HG03378 (cell line): ENCODE data around the gene HPRT1.
"Not testable (repeated sequence)": the region's sequence is repeated elsewhere in the genome, so short reads cannot be mapped to it uniquely, and the experiment has no call there.

ENCODE experiments used
- ATAC-seq: cut with Tn5 transposase; IDR thresholded peaks from one replicate; pipeline ENCODE4 v1.9.1; 2021; ENCODE audit warnings: mild to moderate bottlenecking, moderate library complexity; ENCODE audit not compliant: unreplicated experiment

The HPRT1 gene, protein sequence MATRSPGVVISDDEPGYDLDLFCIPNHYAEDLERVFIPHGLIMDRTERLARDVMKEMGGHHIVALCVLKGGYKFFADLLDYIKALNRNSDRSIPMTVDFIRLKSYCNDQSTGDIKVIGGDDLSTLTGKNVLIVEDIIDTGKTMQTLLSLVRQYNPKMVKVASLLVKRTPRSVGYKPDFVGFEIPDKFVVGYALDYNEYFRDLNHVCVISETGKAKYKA

DNA sequence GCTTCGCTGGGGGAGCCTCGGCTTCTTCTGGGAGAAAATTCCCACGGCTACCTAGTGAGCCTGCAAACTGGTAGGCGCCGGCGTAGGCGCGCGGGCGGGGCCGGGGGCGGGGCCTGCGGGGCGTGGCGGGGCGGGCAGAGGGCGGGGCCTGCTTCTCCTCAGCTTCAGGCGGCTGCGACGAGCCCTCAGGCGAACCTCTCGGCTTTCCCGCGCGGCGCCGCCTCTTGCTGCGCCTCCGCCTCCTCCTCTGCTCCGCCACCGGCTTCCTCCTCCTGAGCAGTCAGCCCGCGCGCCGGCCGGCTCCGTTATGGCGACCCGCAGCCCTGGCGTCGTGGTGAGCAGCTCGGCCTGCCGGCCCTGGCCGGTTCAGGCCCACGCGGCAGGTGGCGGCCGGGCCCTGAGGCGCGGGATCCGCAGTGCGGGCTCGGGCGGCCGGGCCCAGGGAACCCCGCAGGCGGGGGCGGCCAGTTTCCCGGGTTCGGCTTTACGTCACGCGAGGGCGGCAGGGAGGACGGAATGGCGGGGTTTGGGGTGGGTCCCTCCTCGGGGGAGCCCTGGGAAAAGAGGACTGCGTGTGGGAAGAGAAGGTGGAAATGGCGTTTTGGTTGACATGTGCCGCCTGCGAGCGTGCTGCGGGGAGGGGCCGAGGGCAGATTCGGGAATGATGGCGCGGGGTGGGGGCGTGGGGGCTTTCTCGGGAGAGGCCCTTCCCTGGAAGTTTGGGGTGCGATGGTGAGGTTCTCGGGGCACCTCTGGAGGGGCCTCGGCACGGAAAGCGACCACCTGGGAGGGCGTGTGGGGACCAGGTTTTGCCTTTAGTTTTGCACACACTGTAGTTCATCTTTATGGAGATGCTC is at the start of gene HPRT1:
TSS of gene HPRT1 (plus strand) at position 161 of the 857 bp plus-strand sequence. CDS start at position 308, 147 bp downstream.
- ATAC-seq = peak; percentile 65

DNA sequence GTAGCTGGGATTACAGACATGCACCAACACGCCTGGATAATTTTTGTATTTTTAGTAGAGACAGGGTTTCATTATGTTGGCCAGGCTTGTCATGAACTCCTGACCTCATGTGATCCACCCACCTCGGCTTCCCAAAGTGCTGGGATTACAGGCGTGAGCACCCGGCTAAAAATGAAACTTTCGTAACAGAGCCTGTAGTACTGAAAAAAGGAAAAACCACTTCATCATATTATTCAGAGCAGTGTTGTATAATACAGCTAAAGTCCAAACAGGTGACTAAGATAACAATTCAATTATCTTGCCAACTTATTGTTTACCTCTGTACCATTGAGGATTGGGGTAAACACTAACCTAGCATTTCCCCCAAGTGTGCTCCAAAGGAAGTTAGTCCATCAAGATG is 43.9 kb upstream of the HPRT1 start:
- ATAC-seq = no peak

DNA sequence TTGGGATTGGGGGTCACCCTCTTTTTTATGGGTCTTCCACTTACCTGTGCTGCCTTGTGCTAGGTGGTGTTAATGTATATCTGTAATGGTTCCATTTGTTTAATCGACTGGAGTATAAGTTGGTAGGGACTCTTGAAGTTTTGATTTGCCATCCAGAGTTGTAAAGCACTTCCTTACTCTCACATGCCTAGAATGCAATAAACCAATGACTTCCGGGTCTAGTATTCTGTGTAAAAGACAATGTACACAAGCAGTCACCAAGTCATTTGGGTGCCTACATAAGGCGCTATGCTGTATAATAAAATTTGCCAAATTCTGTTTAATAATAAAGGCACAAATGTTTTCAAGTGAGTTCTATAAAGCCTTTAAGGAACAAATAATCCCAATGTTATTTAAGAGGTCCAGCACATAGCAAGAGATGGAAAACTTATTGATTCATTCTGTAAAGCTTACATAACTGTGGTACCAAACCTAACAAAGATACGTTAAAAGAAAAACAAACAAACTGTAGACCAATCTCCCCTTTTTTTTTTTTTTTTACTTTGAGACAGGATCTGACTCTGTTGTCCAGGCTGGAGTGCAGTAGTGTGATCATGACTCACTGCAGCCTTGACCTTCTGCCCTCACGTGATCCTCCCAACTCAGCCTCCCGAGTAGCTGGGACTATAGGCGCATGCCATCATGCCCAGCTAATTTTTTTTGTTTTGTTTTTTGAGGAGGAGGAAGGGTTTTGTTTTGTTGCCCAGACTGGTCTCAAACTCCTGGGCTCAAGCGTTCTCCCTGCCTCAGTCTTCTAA is 41.5 kb upstream of the HPRT1 start:
- ATAC-seq = no peak

DNA sequence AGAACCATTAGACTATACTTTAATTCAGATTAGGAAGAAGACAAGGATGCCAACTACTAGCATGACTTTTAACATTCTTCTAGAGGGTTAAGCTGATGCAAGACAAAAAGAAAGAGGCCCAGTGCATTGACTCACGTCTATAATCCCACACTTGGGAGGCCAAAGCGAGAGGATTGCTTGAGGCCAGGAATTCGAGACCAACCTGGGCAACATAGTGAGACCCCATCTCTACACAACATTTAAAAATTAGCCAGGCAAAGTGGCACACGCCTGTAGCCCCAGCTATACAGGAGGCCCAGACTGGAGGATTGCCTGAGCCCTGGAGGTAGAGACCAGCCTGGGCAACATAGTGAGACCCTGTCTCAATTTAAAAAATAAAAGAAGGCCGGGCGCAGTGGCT is 40.2 kb upstream of the HPRT1 start:
- no peak for ATAC-seq

DNA sequence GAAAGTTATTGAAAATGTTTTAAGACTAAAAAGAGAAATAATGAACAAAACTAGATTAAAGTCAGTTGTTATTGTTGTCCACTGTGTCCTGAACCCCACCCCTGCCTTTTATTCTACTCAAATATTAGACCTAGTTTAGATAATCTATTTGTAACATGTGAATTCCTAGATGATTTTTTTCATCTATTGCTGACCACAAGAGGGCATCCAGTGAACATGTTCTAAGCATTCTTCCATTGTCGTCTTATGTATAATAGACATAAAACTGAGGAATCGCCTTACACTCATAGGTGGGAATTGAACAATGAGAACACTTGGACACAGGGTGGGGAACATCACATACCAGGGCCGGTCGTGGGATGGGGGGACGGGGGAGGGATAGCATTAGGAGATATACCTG is 36.4 kb upstream of the HPRT1 start:
- ATAC-seq = no peak

DNA sequence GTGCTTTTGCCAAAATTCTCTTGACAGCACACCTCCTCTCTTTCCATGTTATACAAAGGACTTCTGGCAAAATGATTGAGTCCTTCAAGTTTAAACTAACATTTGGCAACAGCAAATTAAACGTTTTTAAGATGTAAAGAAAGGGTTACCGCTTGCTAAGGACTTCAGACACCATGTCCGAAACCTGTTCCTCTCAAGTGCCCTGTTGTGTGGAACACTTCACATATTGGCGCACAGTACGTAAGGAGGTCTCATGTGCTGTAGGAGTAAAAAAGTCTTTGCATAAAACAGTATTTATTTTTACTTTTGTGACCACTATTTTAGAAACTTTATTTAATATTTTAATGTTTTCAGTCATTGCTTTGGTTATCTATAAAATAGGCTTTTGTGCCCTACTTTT is 33.7 kb upstream of the HPRT1 start:
- no peak for ATAC-seq

DNA sequence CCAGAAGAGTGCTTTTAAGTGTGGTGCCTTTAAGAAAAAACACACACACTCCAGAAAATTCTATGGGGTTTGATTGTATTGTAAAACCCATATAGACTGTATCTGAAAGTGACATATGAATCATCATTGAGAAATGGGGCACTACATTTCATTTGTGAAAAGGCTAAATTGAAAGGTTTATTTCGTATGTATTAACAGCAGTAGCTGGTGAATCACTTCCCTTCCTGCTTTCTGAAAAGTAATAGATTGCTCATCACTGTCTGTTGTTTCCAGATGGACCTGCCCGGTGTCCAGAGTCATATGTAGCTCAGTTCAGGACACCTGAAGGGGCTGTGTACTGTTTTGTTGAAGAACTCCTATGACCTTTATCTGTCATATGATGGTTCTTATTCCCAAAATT is 28.1 kb upstream of the HPRT1 start:
- no peak for ATAC-seq

DNA sequence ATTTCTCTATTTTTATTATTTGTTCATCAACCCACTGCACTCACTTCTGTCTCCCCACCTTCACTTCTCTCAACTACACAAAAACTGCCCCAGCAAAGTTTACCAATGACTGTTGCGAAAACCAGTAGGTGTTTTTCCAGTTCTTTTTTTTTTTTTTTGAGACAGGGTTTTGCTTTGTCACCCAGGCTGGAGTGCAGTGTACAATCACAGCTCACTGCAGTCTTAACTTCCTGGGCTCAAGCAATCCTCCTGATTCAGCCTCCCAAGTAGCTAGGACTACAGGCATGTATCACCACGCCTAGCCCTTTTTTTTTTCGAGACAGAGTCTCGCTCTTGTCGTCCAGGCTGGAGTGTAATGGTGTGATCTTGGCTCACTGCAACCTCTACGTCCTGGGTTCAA is 24.1 kb upstream of the HPRT1 start:
- ATAC-seq = no peak

DNA sequence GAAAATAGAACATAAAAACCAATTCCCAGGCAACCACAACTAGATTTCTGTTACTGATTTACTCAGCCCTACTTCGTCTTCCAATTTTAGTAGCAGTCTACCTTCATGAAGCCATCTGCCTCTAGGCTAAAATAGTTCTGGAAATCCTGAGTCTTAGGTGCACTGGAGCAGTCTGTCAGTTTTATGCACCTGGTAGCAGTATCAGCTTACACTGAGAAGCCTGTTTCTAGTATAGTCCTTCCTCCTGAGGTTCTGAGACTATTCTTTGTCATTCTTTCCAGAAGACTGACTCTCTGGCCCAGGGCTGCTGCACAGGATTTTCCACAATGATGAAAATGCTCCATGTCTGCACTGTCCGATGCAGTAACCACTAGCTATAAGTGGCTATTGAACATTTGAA is 16.9 kb upstream of the HPRT1 start:
- no peak for ATAC-seq

DNA sequence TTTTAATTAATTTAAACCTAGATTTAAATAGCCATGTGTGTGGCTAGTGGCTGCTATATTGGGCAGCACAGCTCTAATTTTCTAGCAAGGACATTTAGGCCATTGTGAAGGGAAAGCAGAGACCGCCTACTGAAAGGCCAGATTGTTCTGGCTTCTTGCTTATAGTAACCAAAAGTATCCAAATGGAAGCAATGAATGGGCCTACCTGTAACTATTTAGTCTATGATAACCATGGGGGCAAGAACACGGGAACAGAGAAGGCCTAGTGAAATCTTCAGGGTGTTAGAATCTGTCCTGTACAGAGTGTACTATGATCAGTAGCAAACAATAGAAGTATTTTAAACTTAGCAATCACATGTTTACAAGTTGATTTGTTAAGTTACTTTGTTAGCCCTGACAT is 16.5 kb upstream of the HPRT1 start:
- no peak for ATAC-seq

DNA sequence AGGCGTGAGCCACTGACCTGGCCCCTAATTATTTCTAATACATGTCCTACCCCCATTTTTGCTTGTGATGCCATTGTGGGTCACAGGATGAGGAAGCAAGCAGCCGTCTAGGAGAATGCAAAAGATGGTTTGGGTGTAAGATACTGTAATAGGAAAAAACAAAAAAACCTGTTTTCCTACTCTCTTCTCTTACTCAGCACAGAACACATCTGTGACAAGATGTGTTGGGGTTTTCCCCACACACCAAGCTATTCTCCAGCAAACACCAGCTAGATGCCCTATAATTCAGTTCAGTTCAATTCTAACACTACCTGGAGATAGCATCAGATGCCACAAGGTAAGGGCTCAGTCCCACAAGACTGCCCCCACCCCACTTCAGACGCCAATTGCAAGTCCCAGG is 15.3 kb upstream of the HPRT1 start:
- no peak for ATAC-seq

DNA sequence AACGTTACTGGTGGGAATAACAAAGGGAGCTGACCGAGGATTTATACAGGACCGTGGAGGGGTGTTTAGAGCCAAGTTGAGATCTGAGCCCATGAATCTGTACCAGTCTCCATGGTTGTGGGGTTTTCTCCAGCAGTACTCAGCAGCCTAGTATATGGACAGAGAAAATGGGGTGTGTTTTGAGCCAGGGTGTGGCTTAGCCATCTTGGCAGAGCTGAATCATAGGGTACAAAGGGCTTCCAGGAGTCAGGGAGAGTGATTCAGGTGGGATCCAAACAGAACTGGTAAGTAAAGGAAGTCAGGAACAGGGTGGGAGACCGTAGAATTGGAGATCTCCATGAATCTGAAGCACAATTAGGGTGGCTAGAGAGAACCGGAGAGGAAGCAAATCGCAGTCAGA is 7.4 kb upstream of the HPRT1 start:
- no peak for ATAC-seq

DNA sequence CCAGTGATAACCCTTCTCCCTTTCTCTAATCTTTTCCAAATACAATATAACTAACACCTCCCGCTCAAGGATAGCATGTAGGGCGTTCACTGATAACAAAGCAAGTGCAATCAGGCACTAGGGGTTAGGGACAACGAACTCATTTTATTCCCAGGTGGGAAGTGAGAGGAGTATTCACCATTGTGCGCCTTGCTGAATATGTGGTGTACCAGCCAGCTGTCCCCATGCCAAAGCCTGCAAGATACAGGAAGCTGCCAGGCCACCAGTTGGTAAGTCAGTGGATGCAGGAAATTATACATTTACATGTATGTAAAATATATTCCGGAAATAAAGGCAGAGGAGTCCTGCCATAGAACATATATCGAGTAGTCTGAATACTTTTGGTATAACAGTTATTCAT is 6.3 kb upstream of the HPRT1 start:
- no peak for ATAC-seq

DNA sequence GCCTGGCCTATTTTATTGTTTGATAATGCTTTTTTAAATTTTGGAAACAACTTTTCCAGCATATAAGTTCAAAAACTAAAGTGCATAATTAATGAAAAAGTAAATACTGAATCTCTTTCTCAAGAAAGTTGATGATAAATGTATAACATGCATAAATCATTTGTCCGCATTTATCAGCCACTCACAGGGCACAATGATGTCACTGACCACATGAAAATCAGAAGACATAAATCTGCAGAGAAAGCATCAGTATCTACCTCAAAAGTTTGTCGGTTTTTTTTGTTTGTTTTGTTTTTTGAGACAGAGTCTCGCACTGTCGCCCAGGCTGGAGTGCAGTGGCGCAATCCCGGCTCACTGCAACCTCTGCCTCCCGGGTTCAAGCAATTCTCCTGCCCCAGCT is 5.5 kb upstream of the HPRT1 start:
- no peak for ATAC-seq

DNA sequence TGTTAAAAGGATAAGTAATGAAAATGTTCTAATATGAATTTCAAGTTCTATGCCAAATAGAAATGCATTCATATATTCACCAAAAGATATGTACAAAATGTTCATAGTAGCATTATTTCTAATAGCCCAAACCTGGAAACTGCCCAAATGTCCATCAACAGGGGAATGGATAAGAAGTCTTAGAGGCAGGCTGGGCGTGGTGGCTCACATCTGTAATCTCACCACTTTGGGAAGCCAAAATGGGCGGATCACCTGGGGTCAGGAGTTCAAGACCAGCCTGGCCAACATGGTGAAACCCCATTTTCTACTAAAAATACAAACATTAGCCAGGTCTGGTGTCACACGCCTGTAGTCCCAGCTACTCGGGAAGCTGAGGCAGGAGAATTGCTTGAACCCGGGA is 2.3 kb upstream of the HPRT1 start:
- ATAC-seq = no peak

DNA sequence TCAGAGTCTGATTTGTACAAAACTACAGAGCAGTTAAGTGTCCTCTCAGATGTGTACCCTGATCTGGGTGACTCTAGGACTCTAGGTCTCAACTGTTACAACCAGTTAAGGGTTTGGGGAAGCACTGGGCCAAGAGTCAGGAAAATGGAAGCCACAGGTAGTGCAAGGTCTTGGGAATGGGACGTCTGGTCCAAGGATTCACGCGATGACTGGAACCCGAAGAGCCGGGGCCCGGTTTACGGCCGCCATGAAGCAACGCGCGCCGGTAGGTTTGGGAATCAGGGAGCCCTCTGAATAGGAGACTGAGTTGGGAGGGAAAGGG is 321 bp upstream of the HPRT1 start:
- ATAC-seq = peak; percentile 7

DNA sequence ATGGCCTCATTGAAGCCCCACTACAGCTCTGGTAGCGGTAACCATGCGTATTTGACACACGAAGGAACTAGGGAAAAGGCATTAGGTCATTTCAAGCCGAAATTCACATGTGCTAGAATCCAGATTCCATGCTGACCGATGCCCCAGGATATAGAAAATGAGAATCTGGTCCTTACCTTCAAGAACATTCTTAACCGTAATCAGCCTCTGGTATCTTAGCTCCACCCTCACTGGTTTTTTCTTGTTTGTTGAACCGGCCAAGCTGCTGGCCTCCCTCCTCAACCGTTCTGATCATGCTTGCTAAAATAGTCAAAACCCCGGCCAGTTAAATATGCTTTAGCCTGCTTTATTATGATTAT is 876 bp downstream of the HPRT1 start:
- ATAC-seq = no peak

DNA sequence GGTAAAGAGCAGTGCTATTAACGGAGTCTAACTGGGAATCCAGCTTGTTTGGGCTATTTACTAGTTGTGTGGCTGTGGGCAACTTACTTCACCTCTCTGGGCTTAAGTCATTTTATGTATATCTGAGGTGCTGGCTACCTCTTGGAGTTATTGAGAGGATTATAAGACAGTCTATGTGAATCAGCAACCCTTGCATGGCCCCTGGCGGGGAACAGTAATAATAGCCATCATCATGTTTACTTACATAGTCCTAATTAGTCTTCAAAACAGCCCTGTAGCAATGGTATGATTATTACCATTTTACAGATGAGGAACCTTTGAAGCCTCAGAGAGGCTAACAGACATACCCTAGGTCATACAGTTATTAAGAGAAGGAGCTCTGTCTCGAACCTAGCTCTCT is 1.5 kb downstream of the HPRT1 start:
- no peak for ATAC-seq

DNA sequence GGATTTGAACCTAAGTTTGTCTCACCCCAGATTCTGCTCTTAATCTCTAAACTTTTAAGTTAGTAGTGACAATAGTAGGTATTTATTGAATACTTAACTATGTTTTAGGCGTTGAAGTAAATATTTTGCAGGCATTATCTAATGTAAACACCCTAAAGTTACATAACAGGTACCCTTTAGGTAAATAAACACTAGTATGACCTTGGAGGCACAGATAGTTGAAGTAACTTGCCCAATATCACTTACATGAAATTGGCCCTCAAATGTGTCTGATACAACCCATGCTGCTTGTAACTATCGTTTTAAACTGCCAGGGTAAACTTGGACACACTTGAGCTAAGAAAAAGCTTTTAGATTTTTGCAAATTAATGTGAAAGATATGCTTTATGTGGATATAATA is 3.0 kb downstream of the HPRT1 start:
- no peak for ATAC-seq

DNA sequence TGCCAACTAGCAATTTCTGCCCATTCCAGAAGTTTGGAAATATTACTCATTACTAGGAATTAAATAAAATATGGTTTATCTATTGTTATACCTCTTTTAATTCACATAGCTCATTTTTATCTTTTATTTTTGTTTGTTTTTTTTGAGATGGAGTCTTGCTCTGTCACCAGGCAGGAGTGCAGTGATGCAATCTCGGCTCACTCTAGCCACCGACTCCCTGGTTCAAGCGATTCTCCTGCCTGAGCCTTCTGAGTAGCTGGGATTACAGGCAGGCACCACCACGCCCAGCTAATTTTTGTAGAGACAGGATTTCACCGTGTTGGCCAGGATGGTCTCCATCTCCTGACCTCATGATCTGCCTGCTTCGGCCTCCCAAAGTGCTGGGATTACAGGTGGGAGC is 4.5 kb downstream of the HPRT1 start:
- ATAC-seq = not testable (repeated sequence)

DNA sequence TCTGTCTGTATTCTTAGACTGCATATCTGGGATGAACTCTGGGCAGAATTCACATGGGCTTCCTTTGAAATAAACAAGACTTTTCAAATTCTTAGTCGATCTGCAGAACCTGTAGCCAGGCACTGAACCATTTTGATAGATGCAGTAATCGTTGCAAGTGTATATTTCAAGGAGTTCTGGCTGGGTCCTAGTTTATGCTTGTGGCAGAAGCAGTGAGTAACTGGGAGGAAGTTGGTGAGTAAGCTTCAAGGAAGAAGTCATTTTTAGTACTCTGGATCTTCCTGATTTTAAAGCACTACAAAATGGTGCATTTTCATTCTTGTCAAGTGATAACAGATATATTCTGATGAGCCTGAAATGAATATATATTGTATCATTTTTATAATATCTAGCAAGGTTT is 9.5 kb downstream of the HPRT1 start:
- no peak for ATAC-seq

DNA sequence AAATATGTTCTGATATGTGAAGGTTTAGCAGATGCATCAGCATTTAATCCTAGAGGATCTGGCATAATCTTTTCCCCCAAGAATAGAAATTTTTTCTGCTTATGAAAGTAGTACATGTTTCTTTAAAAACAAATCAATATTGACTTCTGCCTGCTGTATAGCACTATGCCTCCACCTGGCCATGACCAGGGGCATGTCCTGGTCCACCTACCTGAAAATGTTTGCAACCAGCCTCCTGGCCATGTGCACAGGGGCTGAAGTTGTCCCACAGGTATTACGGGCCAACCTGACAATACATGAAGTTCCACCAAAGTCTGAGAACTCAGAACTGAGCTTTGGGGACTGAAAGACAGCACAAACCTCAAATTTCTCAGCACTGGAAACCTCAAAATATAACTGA is 10.0 kb downstream of the HPRT1 start:
- no peak for ATAC-seq
